Activated CD4-positive, alpha-beta T cell treated with anti-CD3 and anti-CD28 coated beads, Interleukin-2, Interleukin-4, amounts not matched to agents 100 ng/mL and 50 ng/mL, durations not matched to agents 16 hours and 8 hours (primary cell): ENCODE data around the gene SOX12.
A peak's percentile ranks its signal among the peaks of the same experiment; 100 is the strongest.
"Not testable (repeated sequence)": the region's sequence is repeated elsewhere in the genome, so short reads cannot be mapped to it uniquely, and the experiment has no call there.

Experiments used
- DNase-seq: peaks from one replicate; pipeline ENCODE4 v3.0.0-alpha.2; 2020; ENCODE audit warnings: low spot score

SOX12 gene

GRCh38 chr20:362271-363254 is 37.2 kb downstream of the SOX12 start:
- DNase-seq = peak; percentile 36

GRCh38 chr20:363319-364078 is 38.1 kb downstream of the SOX12 start:
- no peak for DNase-seq

GRCh38 chr20:364905-365794 is 39.8 kb downstream of the SOX12 start:
- DNase-seq = peak; percentile 60

GRCh38 chr20:366041-366718 is 40.8 kb downstream of the SOX12 start:
- no peak for DNase-seq

- no peak for DNase-seq
These were observed 41.5 kb downstream of the SOX12 start for GRCh38 chr20:366719-367485.

GRCh38 chr20:367486-367887 is 42.1 kb downstream of the SOX12 start:
- no peak for DNase-seq

GRCh38 chr20:368915-369314 is 43.6 kb downstream of the SOX12 start:
- no peak for DNase-seq

- no peak for DNase-seq
These were observed 44.8 kb downstream of the SOX12 start for GRCh38 chr20:370151-370600.

GRCh38 chr20:370977-371754 is 45.8 kb downstream of the SOX12 start:
- DNase-seq = no peak

GRCh38 chr20:371755-372542 is 46.6 kb downstream of the SOX12 start:
- DNase-seq = no peak

GRCh38 chr20:372543-373082 is 47.3 kb downstream of the SOX12 start:
- not testable (repeated sequence) for DNase-seq

- DNase-seq = no peak
These were observed 48.0 kb downstream of the SOX12 start for GRCh38 chr20:373171-373890.

- DNase-seq = no peak
These were observed 50.0 kb downstream of the SOX12 start for GRCh38 chr20:375265-375889.

GRCh38 chr20:376089-376488 is 50.7 kb downstream of the SOX12 start:
- no peak for DNase-seq

GRCh38 chr20:376750-377149 is 51.4 kb downstream of the SOX12 start:
- DNase-seq = no peak

GRCh38 chr20:377578-377977 is 52.2 kb downstream of the SOX12 start:
- DNase-seq = not testable (repeated sequence)

- no peak for DNase-seq
These were observed 53.6 kb downstream of the SOX12 start for GRCh38 chr20:378961-379336.
